Kidney (tissue), 14 donors: Measurements from ENCODE around the gene GASK1B. TPM values are rescaled to one million over a fixed set of nuclear protein-coding genes. Genes with fewer than 3 reads are reported as not detected.

Source experiments
- DNase-seq, 5 donors: peaks; one replicate each; pipeline ENCODE4 v3.0.0-alpha.2; 2013 to 2020
- FAIRE-seq: peaks from 2 replicates; lab custom pipeline; 2012; peaks lifted over from hg19 to GRCh38; lab: Jason Lieb, UNC
- H3K27ac ChIP-seq, 2 donors: one replicate each; pipeline ENCODE4 v1.7.0; 2013; ENCODE audit warnings: low read depth in 2 of 2, low read length in 2 of 2, inconsistent platforms in 1 of 2
- H3K27me3 ChIP-seq: one replicate; pipeline ENCODE4 v1.7.1; 2013; ENCODE audit warnings: low read length, inconsistent platforms; ENCODE audit not compliant: control insufficient read depth, insufficient read depth
- H3K36me3 ChIP-seq, 3 donors: one replicate each; pipeline versions ENCODE4 v1.7.0 to v1.7.1; 2013; ENCODE audit warnings: low read length in 3 of 3, control low read depth in 1 of 3, inconsistent platforms in 1 of 3; ENCODE audit not compliant: insufficient read depth in 3 of 3, control insufficient read depth in 2 of 3
- H3K4me1 ChIP-seq, 3 donors: one replicate each; pipeline versions ENCODE4 v1.7.0 to v1.7.1; 2013; ENCODE audit warnings: low read length in 3 of 3, inconsistent platforms in 1 of 3, low read depth in 1 of 3; ENCODE audit not compliant: control insufficient read depth in 2 of 3, insufficient read depth in 2 of 3
- H3K4me3 ChIP-seq, 3 donors: one replicate each; pipeline versions ENCODE4 v1.7.0 to v1.8.1; 2013; ENCODE audit warnings: low read length in 3 of 3, control low read depth in 1 of 3, inconsistent platforms in 1 of 3
- H3K9ac ChIP-seq, 3 donors: one replicate each; pipeline versions ENCODE4 v1.7.0 to v1.7.1; 2013; ENCODE audit warnings: low read length in 3 of 3, control low read depth in 1 of 3, inconsistent platforms in 1 of 3
- H3K9me3 ChIP-seq, 3 donors: one replicate each; pipeline versions ENCODE4 v1.7.0 to v1.7.1; 2013; ENCODE audit warnings: low read length in 3 of 3, control low read depth in 1 of 3, inconsistent platforms in 1 of 3; ENCODE audit not compliant: control insufficient read depth in 2 of 3, insufficient read depth in 1 of 3
- CTCF ChIP-seq: IDR thresholded peaks from 3 replicates; pipeline ENCODE4 v1.5.1; 2012; ENCODE audit warnings: mild to moderate bottlenecking, moderate library complexity, borderline replicate concordance; ENCODE audit not compliant: insufficient read depth; ENCODE audit errors: extremely low read depth
- intact Hi-C: fragments of 100-400 bp; cut with DNase I; formaldehyde crosslinking; loops from one replicate; pipeline ENCODE4 v1.11.1; 2022
- polyA plus RNA-seq: library from polyadenylated mRNA; stranded (reverse); fragments of 350-450 nt; fragmentation: Illumina TruSeq; extraction: RNeasy Lipid Tissue Mini Kit (QIAGEN cat#74804); gene quantifications from one replicate; pipeline ENCODE4 v1.2.3, GENCODE V29; 2014; ENCODE audit warnings: low read depth, low replicate concordance; ENCODE audit not compliant: insufficient read depth
- total RNA-seq: library from RNA; stranded (reverse); fragmentation: NEBNext Ultra II Directional; extraction: Animal tissue kit (Norgen Biotek cat#: 25700); gene quantifications from one replicate; pipeline ENCODE4 v1.2.1, GENCODE V29; 2021
- donor health status: control.
- donor health status: control.
- donor health status: control.
- donor health status: control.
- donor health status: control.
- donor health status: DM: yes; HTN: yes; CAD: no.
- donor health status: Normal renal cell carcinoma (clear cell type).

The GASK1B gene
- total and polyA plus RNA-seq, 2 donors from 2014 or later, result 6.5 to 38.6 TPM

GRCh38 chr4:158155656-158156356, 17.0 kb downstream of the GASK1B start:
- Histone ChIP-seq H3K36me3 (no peaks in the 10 kb centered on the region), H3K4me1 (no peaks in the 10 kb centered on the region), H3K27me3 (no peaks in the 10 kb centered on the region), H3K9me3 (no peaks in the 10 kb centered on the region), H3K27ac (no peak overlapping the region), H3K9ac (no peak overlapping the region), H3K4me3 (no peak overlapping the region)
- TF ChIP-seq CTCF, result no peak
- intact Hi-C loops, result no loop called here
- DNase-seq, result no peak
- no peak for FAIRE-seq

- intact Hi-C loops, result no loop called here
These were observed 25.7 kb downstream of the GASK1B start for GRCh38 chr4:158147151-158147550.

GRCh38 chr4:158146736-158147135, 26.1 kb downstream of the GASK1B start:
- Histone ChIP-seq H3K27me3 (no peaks in the 10 kb centered on the region), H3K4me1 (no peaks in the 10 kb centered on the region), H3K9ac (no peak overlapping the region), H3K36me3 (no peaks in the 10 kb centered on the region), H3K27ac (no peak overlapping the region), H3K9me3 (no peaks in the 10 kb centered on the region), H3K4me3 (no peak overlapping the region)
- intact Hi-C loops, result no loop called here
- DNase-seq, result no peak
- no peak for FAIRE-seq
- no peak for TF ChIP-seq CTCF

More at GRCh38 chr4:158147151-158147550, 25.7 kb downstream of the GASK1B start:
- no peak for TF ChIP-seq CTCF
- FAIRE-seq (no peak), DNase-seq (no peak)
- H3K4me1 ChIP-seq, result no peaks in the 10 kb centered on the region
- H3K27me3 ChIP-seq, result no peaks in the 10 kb centered on the region
- H3K27ac ChIP-seq, result no peak overlapping the region
- H3K36me3 ChIP-seq, result no peaks in the 10 kb centered on the region
- no peak overlapping the region for H3K4me3 ChIP-seq
- H3K9me3 ChIP-seq, result no peaks in the 10 kb centered on the region
- no peak overlapping the region for H3K9ac ChIP-seq
